K562 (cell line): ENCODE data around the gene TGM1. TPM values are rescaled to one million over a fixed set of nuclear protein-coding genes. Genes with fewer than 3 reads are reported as not detected.

Experiments
- ATAC-seq: fragments of 200-7000 bp; cut with Tn5 transposase; 3 replicates; pipeline ENCODE4 v1.9.1; 2020; ENCODE audit warnings: moderate library complexity
- BruUV-seq: library from RNA; stranded (reverse); fragments of 400-500 nt; replicated peaks from 2 replicates; lab custom pipeline; 2021; lab: Mats Ljungman, UMichigan
- CTCF ChIA-PET: fragments of 300-600 bp; formaldehyde crosslinking; extraction: SDS; loops from one replicate; lab custom pipeline; 2021; ENCODE audit warnings: low intra/inter-chr PET ratio; lab: Yijun Ruan, JAX
- POLR2A ChIA-PET: fragments of 300-600, 350-650 bp; sonication (Branson Sonifier 250); formaldehyde crosslinking; extraction: SDS; loops from one replicate; lab custom pipeline; 2021; ENCODE audit warnings: antibody characterized with exemption, inconsistent platforms; lab: Yijun Ruan, JAX
- DNase-seq, 4 experiments: peaks; one replicate each; pipeline versions ENCODE4 v3.0.0 to v3.0.0-alpha.2; 2011 to 2018; ENCODE audit warnings: low spot score in 3 of 4, mixed read lengths in 3 of 4; ENCODE audit errors: extremely low read depth in 1 of 4
- FAIRE-seq: peaks from 2 replicates; lab custom pipeline; 2011; peaks lifted over from hg19 to GRCh38; lab: Jason Lieb, UNC
- H2AFZ ChIP-seq: 2 replicates; pipeline ENCODE4 v1.6.0; 2011; ENCODE audit warnings: low read depth, low read length, control low read depth, inconsistent platforms
- H3K27ac ChIP-seq: fragments of 200-600 bp; 3 replicates; pipeline ENCODE4 v1.8.0; 2011; ENCODE audit warnings: low read depth, mild to moderate bottlenecking, control low read depth, inconsistent platforms, low read length, moderate library complexity, mixed read lengths; ENCODE audit errors: extremely low read depth
- H3K27me3 ChIP-seq, 2 experiments: fragments of 300-600 bp in 1 of 2; 2 replicates in 1 of 2; 3 replicates in 1 of 2; pipeline versions ENCODE4 v1.6.0 to v1.8.0; 2011; ENCODE audit warnings: inconsistent platforms in 2 of 2, low read length in 2 of 2, mild to moderate bottlenecking in 1 of 2, mixed read lengths in 1 of 2, moderate library complexity in 1 of 2; ENCODE audit not compliant: control insufficient read depth in 2 of 2, insufficient read depth in 2 of 2
- H3K36me3 ChIP-seq: fragments of 300-600 bp; 3 replicates; pipeline ENCODE4 v1.8.0; 2011; ENCODE audit warnings: mild to moderate bottlenecking, low read length, inconsistent platforms; ENCODE audit not compliant: control insufficient read depth, insufficient read depth
- H3K4me1 ChIP-seq, 2 experiments: fragments of 200-600 bp in 1 of 2; replicated peaks in 1 of 2; 2 replicates in 1 of 2; 3 replicates in 1 of 2; pipeline versions ENCODE4 v1.5.1 to v1.8.0; 2011; ENCODE audit warnings: inconsistent platforms in 2 of 2, low read length in 2 of 2, mild to moderate bottlenecking in 1 of 2, mixed read lengths in 1 of 2, moderate library complexity in 1 of 2; ENCODE audit not compliant: control insufficient read depth in 2 of 2, insufficient read depth in 2 of 2
- H3K4me2 ChIP-seq: 2 replicates; pipeline ENCODE4 v1.6.1; 2011; ENCODE audit warnings: low read length, control low read depth, inconsistent platforms, mixed read lengths; ENCODE audit not compliant: insufficient read depth
- H3K4me3 ChIP-seq: fragments of 200-600 bp; sonication (generic), shearing (Covaris generic); 2 replicates; pipeline ENCODE4 v1.5.1; 2016; ENCODE audit warnings: control low read depth, inconsistent platforms
- H3K79me2 ChIP-seq: fragments of 200-600 bp; 3 replicates; pipeline ENCODE4 v1.8.0; 2011; ENCODE audit warnings: low read length, inconsistent platforms; ENCODE audit not compliant: control insufficient read depth, insufficient read depth
- H3K9ac ChIP-seq, 2 experiments: 2 replicates each; pipeline versions ENCODE4 v1.6.0 to v1.6.1; 2011; ENCODE audit warnings: low read depth in 2 of 2, low read length in 2 of 2, control low read depth in 1 of 2, inconsistent platforms in 1 of 2, mild to moderate bottlenecking in 1 of 2, mixed read lengths in 1 of 2; ENCODE audit not compliant: insufficient read depth in 1 of 2
- H3K9me1 ChIP-seq: one replicate; pipeline ENCODE4 v1.6.0; 2011; ENCODE audit warnings: inconsistent platforms, mild to moderate bottlenecking, low read length, moderate library complexity; ENCODE audit not compliant: control insufficient read depth, insufficient read depth
- H3K9me3 ChIP-seq: replicated peaks from 2 replicates; pipeline ENCODE4 v1.5.1; 2011; ENCODE audit warnings: low read depth, low read length, inconsistent platforms; ENCODE audit not compliant: control insufficient read depth, insufficient read depth
- H4K20me1 ChIP-seq: replicated peaks from 2 replicates; pipeline ENCODE4 v1.6.1; 2011; ENCODE audit warnings: low read length, inconsistent platforms, mixed read lengths; ENCODE audit not compliant: control insufficient read depth, insufficient read depth
- FOXJ2 ChIP-seq: fragments of 200-800 bp; sonication (Bioruptor generic); IDR thresholded peaks from 2 replicates; pipeline ENCODE4 v1.6.1; 2016; ENCODE audit warnings: missing genetic modification characterization, missing compliant biosample characterization
- PRDM10 ChIP-seq: fragments of 450-650 bp; IDR thresholded peaks from 2 replicates; pipeline ENCODE4 v1.6.1; 2018; ENCODE audit not compliant: partially characterized antibody
- SAP30 ChIP-seq: fragments of 200-600 bp; sonication (generic); IDR thresholded peaks from 2 replicates; pipeline ENCODE4 v1.6.1; 2012; ENCODE audit warnings: borderline replicate concordance, low read depth, mild to moderate bottlenecking, moderate library complexity, low read length, control low read depth, inconsistent platforms; ENCODE audit not compliant: insufficient read depth, poor library complexity, severe bottlenecking
- WGBS: fragments of 100-300 bp; shearing (Covaris generic); methylation state at CpG from one replicate; pipeline ENCODE4 v1.1.6; 2016; ENCODE audit warnings: low coverage, mixed read lengths; ENCODE audit not compliant: insufficient coverage; ENCODE audit errors: missing lambda C conversion rate; 5-methylcytosine and 5-hydroxymethylcytosine counted together
- in situ Hi-C: fragments of 300-500 bp; cut with MboI; formaldehyde crosslinking; loops from 4 replicates; pipeline ENCODE4 v1.15.0; 2018; ENCODE audit warnings: inconsistent platforms, mixed read lengths
- intact Hi-C: fragments of 100-400 bp; cut with micrococcal nuclease; formaldehyde crosslinking; loops from 2 replicates; pipeline ENCODE4 v1.14.2; 2022
- polyA plus RNA-seq, 8 experiments: library from polyadenylated mRNA; depleted of rRNA in 4 of 8; stranded (reverse) in 5 of 8; unstranded in 3 of 8; fragments of >200 nt; fragmentation: Nextera tagmentation in 2 of 8; fragmentation: Illumina TruSeq in 1 of 8; extraction: Ambion mirVana in 2 of 8; extraction: Trizol in 1 of 8; gene quantifications; 2 replicates each; pipeline versions ENCODE4 v1.2.1 to v1.2.3, GENCODE V29; 2011 to 2014; ENCODE audit warnings: inconsistent platforms in 1 of 8, missing spikeins in 1 of 8
- total RNA-seq, 7 experiments: library from RNA; depleted of rRNA in 6 of 7; stranded (reverse); fragments of >200 nt in 6 of 7; fragmentation: Illumina TruSeq in 2 of 7; extraction: Trizol in 2 of 7; gene quantifications; 2 replicates each; pipeline versions ENCODE4 v1.2.1 to v1.2.3, GENCODE V29; 2011 to 2021; ENCODE audit warnings: low replicate concordance in 1 of 7
- TF ChIP-seq, protein P1 (sequence below): IDR thresholded peaks from 2 replicates; pipeline ENCODE4 v1.6.1; 2011; ENCODE audit warnings: borderline replicate concordance, low read depth, mild to moderate bottlenecking, moderate library complexity, low read length; ENCODE audit not compliant: insufficient read depth, poor library complexity, severe bottlenecking

Gene TGM1
- total and polyA plus RNA-seq, 9 of the 15 experiments (the other 6 are each of a cell fraction or from before 2014, with no cell fraction given) = 0.13 to 4.4 (median 0.88) TPM

DNA sequence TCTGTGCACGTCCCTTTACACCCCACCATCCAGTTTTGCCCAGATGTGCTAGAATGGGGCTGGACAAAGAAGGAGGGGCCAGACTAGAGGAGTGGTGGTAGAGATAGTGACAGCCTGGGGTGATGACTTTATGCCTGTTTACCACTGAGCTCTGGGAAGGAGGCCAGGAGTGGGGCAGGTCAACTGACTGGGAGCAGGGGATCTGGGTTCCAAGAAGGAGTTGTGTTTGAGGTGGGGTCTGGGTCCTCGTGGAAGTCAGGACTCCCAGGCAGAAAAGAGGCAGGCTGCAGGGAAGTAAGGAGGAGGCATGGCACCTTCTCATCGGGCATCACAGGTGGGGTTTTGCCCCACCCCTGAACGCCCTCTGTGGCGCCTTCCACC, 47.3 kb upstream of the TGM1 start:
- ChIA-PET CTCF (no interaction called here), POLR2A (no interaction called here)
- H3K9me3 ChIP-seq = no peaks in the 10 kb centered on the region
- H3K9me1 ChIP-seq = no peaks in the 10 kb centered on the region
- in situ Hi-C loops = no loop called here
- intact Hi-C loops = no loop called here
- H3K27ac ChIP-seq = no peak overlapping the region
- peaks cover 46% of the 10 kb centered on the region; the same call in 2 of the 3 replicates for H3K36me3 ChIP-seq
- H3K79me2 ChIP-seq = no peaks in the 10 kb centered on the region
- H4K20me1 ChIP-seq = no peaks in the 10 kb centered on the region
- 93% methylated on average over 3 of the region's 5 CpGs for WGBS
- H3K27me3 ChIP-seq = no peaks in the 10 kb centered on the region
- H3K4me1 ChIP-seq = peaks cover 4 to 6% of the 10 kb centered on the region in 2 experiments; a peak in 4 of 5 replicates
- H3K4me3 ChIP-seq = no peak overlapping the region
- TF ChIP-seq, protein P1, sequence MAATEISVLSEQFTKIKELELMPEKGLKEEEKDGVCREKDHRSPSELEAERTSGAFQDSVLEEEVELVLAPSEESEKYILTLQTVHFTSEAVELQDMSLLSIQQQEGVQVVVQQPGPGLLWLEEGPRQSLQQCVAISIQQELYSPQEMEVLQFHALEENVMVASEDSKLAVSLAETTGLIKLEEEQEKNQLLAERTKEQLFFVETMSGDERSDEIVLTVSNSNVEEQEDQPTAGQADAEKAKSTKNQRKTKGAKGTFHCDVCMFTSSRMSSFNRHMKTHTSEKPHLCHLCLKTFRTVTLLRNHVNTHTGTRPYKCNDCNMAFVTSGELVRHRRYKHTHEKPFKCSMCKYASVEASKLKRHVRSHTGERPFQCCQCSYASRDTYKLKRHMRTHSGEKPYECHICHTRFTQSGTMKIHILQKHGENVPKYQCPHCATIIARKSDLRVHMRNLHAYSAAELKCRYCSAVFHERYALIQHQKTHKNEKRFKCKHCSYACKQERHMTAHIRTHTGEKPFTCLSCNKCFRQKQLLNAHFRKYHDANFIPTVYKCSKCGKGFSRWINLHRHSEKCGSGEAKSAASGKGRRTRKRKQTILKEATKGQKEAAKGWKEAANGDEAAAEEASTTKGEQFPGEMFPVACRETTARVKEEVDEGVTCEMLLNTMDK = no peak
- TF ChIP-seq FOXJ2 (tag) (no peak), SAP30 (no peak), PRDM10 (peak; percentile 35)
- no peak for DNase-seq
- no peak for FAIRE-seq
- H2AFZ ChIP-seq = no peak overlapping the region
- no peak overlapping the region for H3K4me2 ChIP-seq
- no TSS peak for BruUV-seq
- no peak for ATAC-seq
- no peak overlapping the region for H3K9ac ChIP-seq
